HG03565 (cell line): ENCODE measurements around the gene SF3B5.
"Not testable (repeated sequence)": the region's sequence is repeated elsewhere in the genome, so short reads cannot be mapped to it uniquely, and the experiment has no call there.

Experiments
- ATAC-seq: cut with Tn5 transposase; IDR thresholded peaks from one replicate; pipeline ENCODE4 v1.9.1; 2021; ENCODE audit warnings: mild to moderate bottlenecking, moderate library complexity; ENCODE audit not compliant: unreplicated experiment

SF3B5 gene

GRCh38 chr6:144095134-144096002 is at the start of gene SF3B5:
TSS of gene SF3B5 (minus strand) at chr6:144095573. CDS start at chr6:144095497, 76 bp downstream.
- ATAC-seq, result peak; percentile 91

- ATAC-seq, result no peak
Observed at GRCh38 chr6:144144996-144145395, 49.6 kb upstream of the SF3B5 start.

- ATAC-seq, result no peak
Observed at GRCh38 chr6:144143878-144144277, 48.5 kb upstream of the SF3B5 start.

- no peak for ATAC-seq
Observed at GRCh38 chr6:144143106-144143505, 47.7 kb upstream of the SF3B5 start.

GRCh38 chr6:144141470-144141869 is 46.1 kb upstream of the SF3B5 start:
- ATAC-seq, result no peak

- ATAC-seq, result peak; percentile 77
Observed at GRCh38 chr6:144140867-144141266, 45.5 kb upstream of the SF3B5 start.

GRCh38 chr6:144139817-144140216 is 44.4 kb upstream of the SF3B5 start:
- ATAC-seq, result no peak

- no peak for ATAC-seq
Observed at GRCh38 chr6:144138542-144138941, 43.2 kb upstream of the SF3B5 start.

- no peak for ATAC-seq
Observed at GRCh38 chr6:144134737-144135136, 39.4 kb upstream of the SF3B5 start.

GRCh38 chr6:144134176-144134575 is 38.8 kb upstream of the SF3B5 start:
- ATAC-seq, result no peak

- ATAC-seq, result no peak
Observed at GRCh38 chr6:144133225-144133821, 38.0 kb upstream of the SF3B5 start.

GRCh38 chr6:144132167-144132690 is 36.9 kb upstream of the SF3B5 start:
- not testable (repeated sequence) for ATAC-seq

- ATAC-seq, result peak; percentile 58
Observed at GRCh38 chr6:144131248-144131709, 35.9 kb upstream of the SF3B5 start.

GRCh38 chr6:144129469-144129868 is 34.1 kb upstream of the SF3B5 start:
- ATAC-seq, result no peak

- no peak for ATAC-seq
Observed at GRCh38 chr6:144127097-144127496, 31.7 kb upstream of the SF3B5 start.

GRCh38 chr6:144123836-144124235 is 28.5 kb upstream of the SF3B5 start:
- no peak for ATAC-seq

GRCh38 chr6:144123421-144123820 is 28.0 kb upstream of the SF3B5 start:
- ATAC-seq, result no peak

GRCh38 chr6:144122861-144123260 is 27.5 kb upstream of the SF3B5 start:
- no peak for ATAC-seq

- no peak for ATAC-seq
Observed at GRCh38 chr6:144119376-144119775, 24.0 kb upstream of the SF3B5 start.

GRCh38 chr6:144115219-144115618 is 19.8 kb upstream of the SF3B5 start:
- no peak for ATAC-seq

- ATAC-seq, result no peak
Observed at GRCh38 chr6:144113366-144113765, 18.0 kb upstream of the SF3B5 start.

GRCh38 chr6:144110210-144110609 is 14.8 kb upstream of the SF3B5 start:
- ATAC-seq, result no peak
